Gastroesophageal sphincter (tissue), 2 donors: ENCODE measurements around the gene RPS18.

Experiments
- POLR2A ChIP-seq, 2 donors: fragments of 450-650 bp; IDR thresholded peaks; one replicate each; pipeline ENCODE4 v1.6.1; 2017; ENCODE audit warnings: antibody characterized with exemption in 2 of 2, mild to moderate bottlenecking in 2 of 2, moderate library complexity in 1 of 2
- POLR2AphosphoS5 ChIP-seq: sonication (generic); formaldehyde crosslinking; IDR thresholded peaks from one replicate; pipeline ENCODE4 v1.6.1; 2017; ENCODE audit warnings: antibody characterized with exemption

DNA sequence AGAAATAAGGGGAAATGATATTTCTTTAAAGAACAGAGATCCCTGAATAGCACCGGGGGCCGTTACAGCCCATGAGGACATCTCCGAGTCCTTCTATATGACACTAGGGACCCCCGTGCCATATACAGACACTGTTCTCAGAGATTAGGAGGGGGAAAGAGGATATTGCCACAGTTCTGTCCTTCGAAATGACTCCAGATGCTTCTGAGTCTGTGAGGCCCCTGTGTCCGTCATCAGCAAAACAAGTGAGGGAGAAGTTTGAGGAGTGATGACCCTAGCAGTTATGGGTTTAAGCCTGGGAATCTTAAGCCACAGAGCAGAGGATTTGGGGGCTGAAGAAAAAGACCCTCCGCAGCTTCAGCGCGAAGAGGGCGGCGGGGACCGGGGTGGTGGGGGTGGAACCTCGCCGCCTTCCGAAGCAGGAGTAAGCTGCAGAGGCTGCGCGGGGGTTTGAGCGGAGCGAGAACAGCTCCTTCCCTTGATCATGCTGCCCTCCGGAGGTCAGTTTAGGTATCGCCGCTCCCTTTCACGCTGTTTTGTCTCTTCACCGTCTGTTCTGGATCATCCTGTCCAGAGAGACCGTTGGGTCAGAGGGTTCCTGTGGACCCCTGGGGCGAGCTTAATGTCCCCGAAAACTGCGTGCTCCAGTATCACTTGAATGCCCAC lies 23.8 kb upstream of the RPS18 start:
- TF ChIP-seq POLR2AphosphoS5 (peak; percentile 25), POLR2A (IDR thresholded peaks at IDR 0.05) (no peak)
